Adipocyte (in vitro differentiated cells): ENCODE measurements around the gene ATN1.
"Not testable (repeated sequence)": the region's sequence is repeated elsewhere in the genome, so short reads cannot be mapped to it uniquely, and the experiment has no call there.

Experiments
- DNase-seq: peaks from one replicate; pipeline ENCODE4 v3.0.0-alpha.2; 2015; ENCODE audit warnings: low read depth
- H3K27me3 ChIP-seq: replicated peaks from 2 replicates; pipeline ENCODE4 v1.7.0; 2013; ENCODE audit warnings: mild to moderate bottlenecking, low read length, moderate library complexity; ENCODE audit not compliant: control insufficient read depth, insufficient read depth
- H3K36me3 ChIP-seq: 2 replicates; pipeline ENCODE4 v1.7.0; 2013; ENCODE audit warnings: low read length, mild to moderate bottlenecking, moderate library complexity; ENCODE audit not compliant: control insufficient read depth, insufficient read depth, severe bottlenecking
- H3K4me1 ChIP-seq: 2 replicates; pipeline ENCODE4 v1.7.0; 2013; ENCODE audit warnings: mild to moderate bottlenecking, low read length, moderate library complexity; ENCODE audit not compliant: control insufficient read depth, insufficient read depth
- H3K4me3 ChIP-seq: 2 replicates; pipeline ENCODE4 v1.7.0; 2013; ENCODE audit warnings: mild to moderate bottlenecking, low read length, moderate library complexity
- H3K9ac ChIP-seq: 2 replicates; pipeline ENCODE4 v1.7.0; 2013; ENCODE audit warnings: mild to moderate bottlenecking, low read length, moderate library complexity
- H3K9me3 ChIP-seq: 2 replicates; pipeline ENCODE4 v1.7.0; 2013; ENCODE audit warnings: mild to moderate bottlenecking, low read length, moderate library complexity; ENCODE audit not compliant: control insufficient read depth

ATN1 gene

GRCh38 chr12:6890789-6891645 lies 36.7 kb upstream of the ATN1 start:
- DNase-seq, result peak; percentile 99
- H3K36me3 ChIP-seq, result no peaks in the 10 kb centered on the region
- H3K4me3 ChIP-seq, result peak overlapping the region; percentile 81
- peaks cover 15% of the 10 kb centered on the region for H3K4me1 ChIP-seq
- no peaks in the 10 kb centered on the region for H3K9me3 ChIP-seq
- peak overlapping the region; percentile 96 for H3K9ac ChIP-seq
- H3K27me3 ChIP-seq, result no peaks in the 10 kb centered on the region

- H3K4me3 ChIP-seq, result peak overlapping the region; percentile 81
- H3K9ac ChIP-seq, result peak overlapping the region; percentile 96
- H3K27me3 ChIP-seq, result no peaks in the 10 kb centered on the region
- H3K4me1 ChIP-seq, result peaks cover 15% of the 10 kb centered on the region
- no peak for DNase-seq
- H3K9me3 ChIP-seq, result no peaks in the 10 kb centered on the region
- no peaks in the 10 kb centered on the region for H3K36me3 ChIP-seq
These were observed 36.1 kb upstream of the ATN1 start for GRCh38 chr12:6891646-6892001.

- not testable (repeated sequence) for H3K27me3 ChIP-seq, H3K9me3 ChIP-seq, H3K4me3 ChIP-seq, H3K36me3 ChIP-seq, H3K9ac ChIP-seq, DNase-seq
- peaks cover 15% of the 10 kb centered on the region for H3K4me1 ChIP-seq
These were observed 35.1 kb upstream of the ATN1 start for GRCh38 chr12:6892683-6893082.

- no peak for DNase-seq
- Histone ChIP-seq H3K9ac (no peak overlapping the region), H3K9me3 (no peaks in the 10 kb centered on the region), H3K4me3 (no peak overlapping the region), H3K4me1 (peaks cover 15% of the 10 kb centered on the region), H3K36me3 (no peaks in the 10 kb centered on the region), H3K27me3 (no peaks in the 10 kb centered on the region)
These were observed 33.4 kb upstream of the ATN1 start for GRCh38 chr12:6894321-6894720.

GRCh38 chr12:6896846-6897435 lies 30.8 kb upstream of the ATN1 start:
- peaks cover 4% of the 10 kb centered on the region for H3K4me1 ChIP-seq
- no peak for DNase-seq
- H3K4me3 ChIP-seq, result no peak overlapping the region
- H3K36me3 ChIP-seq, result no peaks in the 10 kb centered on the region
- no peaks in the 10 kb centered on the region for H3K27me3 ChIP-seq
- no peaks in the 10 kb centered on the region for H3K9me3 ChIP-seq
- H3K9ac ChIP-seq, result no peak overlapping the region

- Histone ChIP-seq H3K36me3 (no peaks in the 10 kb centered on the region), H3K9ac (no peak overlapping the region), H3K9me3 (no peaks in the 10 kb centered on the region), H3K4me1 (peaks cover 3% of the 10 kb centered on the region), H3K27me3 (no peaks in the 10 kb centered on the region), H3K4me3 (no peak overlapping the region)
- DNase-seq, result no peak
These were observed 28.3 kb upstream of the ATN1 start for GRCh38 chr12:6899427-6899826.

- Histone ChIP-seq H3K4me1 (peaks cover 6% of the 10 kb centered on the region), H3K27me3 (no peaks in the 10 kb centered on the region), H3K36me3 (no peaks in the 10 kb centered on the region), H3K4me3 (no peak overlapping the region), H3K9me3 (no peaks in the 10 kb centered on the region), H3K9ac (no peak overlapping the region)
- DNase-seq, result no peak
These were observed 27.8 kb upstream of the ATN1 start for GRCh38 chr12:6899837-6900519.

GRCh38 chr12:6902448-6902847 lies 25.3 kb upstream of the ATN1 start:
- no peak overlapping the region for H3K4me3 ChIP-seq
- H3K9me3 ChIP-seq, result no peaks in the 10 kb centered on the region
- no peak overlapping the region for H3K9ac ChIP-seq
- H3K36me3 ChIP-seq, result no peaks in the 10 kb centered on the region
- H3K4me1 ChIP-seq, result peaks cover 11% of the 10 kb centered on the region
- no peaks in the 10 kb centered on the region for H3K27me3 ChIP-seq
- no peak for DNase-seq

GRCh38 chr12:6903722-6904121 lies 24.0 kb upstream of the ATN1 start:
- Histone ChIP-seq H3K36me3 (no peaks in the 10 kb centered on the region), H3K27me3 (no peaks in the 10 kb centered on the region), H3K4me1 (peaks cover 11% of the 10 kb centered on the region), H3K9me3 (no peaks in the 10 kb centered on the region), H3K9ac (no peak overlapping the region), H3K4me3 (no peak overlapping the region)
- DNase-seq, result no peak

GRCh38 chr12:6904280-6905276 lies 23.2 kb upstream of the ATN1 start, which contains the start of gene LRRC23:
TSS of gene LRRC23 (plus strand) at chr12:6904822. CDS start at chr12:6905634, 812 bp downstream.
- H3K4me3 ChIP-seq, result peak within 1 kb of the TSS; percentile 93
- peak within 1 kb of the TSS; percentile 83 for H3K9ac ChIP-seq
- no peaks in the 10 kb centered on the region for H3K9me3 ChIP-seq
- no peaks in the 10 kb centered on the region for H3K36me3 ChIP-seq
- no peaks in the 10 kb centered on the region for H3K27me3 ChIP-seq
- DNase-seq, result peak; percentile 99
- peaks cover 11% of the 10 kb centered on the region for H3K4me1 ChIP-seq
